ENCODE results near the gene MLLT10. TPM values are rescaled to one million over a fixed set of nuclear protein-coding genes. Genes with fewer than 3 reads are reported as not detected.

The MLLT10 gene
- total RNA-seq, 1 donor from 2014 or later, result 50.6 TPM

DNA sequence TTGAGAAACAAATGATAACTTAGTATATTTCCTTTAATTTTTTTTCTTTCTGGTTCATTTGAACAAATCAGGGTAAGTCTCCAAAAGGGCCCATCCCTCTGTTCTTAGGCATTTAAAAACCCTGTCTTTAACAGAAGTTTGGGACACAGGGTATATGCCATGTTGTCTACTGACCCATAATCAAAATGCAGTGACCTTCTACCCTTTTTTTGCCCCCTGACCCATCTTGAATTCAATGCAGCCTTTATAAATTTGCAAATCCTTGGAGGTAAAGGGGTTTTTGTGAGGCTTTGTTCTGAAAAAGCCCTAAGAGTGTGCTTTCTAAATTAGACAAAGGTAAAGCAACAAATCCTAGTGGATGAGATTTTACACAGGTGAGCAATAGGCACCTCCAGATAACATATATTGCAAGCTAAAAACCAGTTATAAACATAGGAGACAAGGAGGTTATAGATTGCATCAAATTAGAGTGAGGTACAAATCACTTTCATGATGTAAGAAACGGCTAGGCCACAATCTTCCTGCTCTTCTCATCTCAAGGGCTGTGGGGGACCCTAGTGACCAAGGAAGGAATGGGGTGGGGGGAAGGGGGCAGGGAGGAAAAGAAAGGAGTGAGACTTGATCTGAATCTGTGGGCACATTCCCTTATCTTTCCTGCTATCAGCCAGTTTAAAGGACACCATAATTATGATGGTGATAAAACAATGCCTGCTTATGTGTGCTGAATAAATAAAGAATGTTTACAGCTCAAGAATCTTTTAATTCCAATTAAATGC lies 11.2 kb upstream of the MLLT10 start:
- Mint-ChIP-seq H3K27me3 (ENCODE audit: unreplicated experiment) (peaks cover 17% of the 10 kb centered on the region), H3K4me1 (ENCODE audit: unreplicated experiment) (peaks cover 65% of the 10 kb centered on the region), H3K4me3 (ENCODE audit: unreplicated experiment) (peak overlapping the region; percentile 81), H3K9me3 (ENCODE audit: unreplicated experiment) (no peaks in the 10 kb centered on the region), H3K36me3 (ENCODE audit: low read depth, unreplicated experiment) (peaks cover 18% of the 10 kb centered on the region), H3K27ac (ENCODE audit: unreplicated experiment) (peak overlapping the region; percentile 72)
- TF ChIP-seq, protein P1, sequence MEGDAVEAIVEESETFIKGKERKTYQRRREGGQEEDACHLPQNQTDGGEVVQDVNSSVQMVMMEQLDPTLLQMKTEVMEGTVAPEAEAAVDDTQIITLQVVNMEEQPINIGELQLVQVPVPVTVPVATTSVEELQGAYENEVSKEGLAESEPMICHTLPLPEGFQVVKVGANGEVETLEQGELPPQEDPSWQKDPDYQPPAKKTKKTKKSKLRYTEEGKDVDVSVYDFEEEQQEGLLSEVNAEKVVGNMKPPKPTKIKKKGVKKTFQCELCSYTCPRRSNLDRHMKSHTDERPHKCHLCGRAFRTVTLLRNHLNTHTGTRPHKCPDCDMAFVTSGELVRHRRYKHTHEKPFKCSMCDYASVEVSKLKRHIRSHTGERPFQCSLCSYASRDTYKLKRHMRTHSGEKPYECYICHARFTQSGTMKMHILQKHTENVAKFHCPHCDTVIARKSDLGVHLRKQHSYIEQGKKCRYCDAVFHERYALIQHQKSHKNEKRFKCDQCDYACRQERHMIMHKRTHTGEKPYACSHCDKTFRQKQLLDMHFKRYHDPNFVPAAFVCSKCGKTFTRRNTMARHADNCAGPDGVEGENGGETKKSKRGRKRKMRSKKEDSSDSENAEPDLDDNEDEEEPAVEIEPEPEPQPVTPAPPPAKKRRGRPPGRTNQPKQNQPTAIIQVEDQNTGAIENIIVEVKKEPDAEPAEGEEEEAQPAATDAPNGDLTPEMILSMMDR (IDR thresholded peaks at IDR 0.05; ENCODE audit: unreplicated experiment), result no peak
- no peak for DNase-seq (ENCODE audit: low spot score)

DNA sequence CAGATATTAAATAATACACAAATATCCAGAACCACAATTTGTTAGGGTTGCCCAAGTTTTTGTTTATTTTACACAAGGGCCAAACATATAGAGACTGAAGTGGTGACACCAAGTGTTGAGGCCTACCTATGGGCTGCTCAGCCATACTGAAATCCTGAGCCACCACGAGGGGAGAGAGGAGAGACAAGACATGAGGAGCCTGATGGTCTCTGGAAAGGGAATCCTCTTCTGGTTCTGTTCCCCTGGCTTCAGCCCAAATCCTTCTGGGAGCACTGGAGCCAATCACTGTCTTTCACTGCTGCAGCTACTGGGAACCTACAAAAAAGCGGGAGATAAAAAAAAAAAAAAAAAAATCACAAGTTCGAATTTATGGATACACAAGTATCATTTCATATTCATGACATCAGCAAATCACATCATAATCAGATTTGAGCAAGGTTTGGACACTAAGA lies 10.4 kb upstream of the MLLT10 start:
- Mint-ChIP-seq H3K4me3 (ENCODE audit: unreplicated experiment) (peak overlapping the region; percentile 81), H3K4me1 (ENCODE audit: unreplicated experiment) (peaks cover 65% of the 10 kb centered on the region), H3K9me3 (ENCODE audit: unreplicated experiment) (no peaks in the 10 kb centered on the region), H3K36me3 (ENCODE audit: low read depth, unreplicated experiment) (peaks cover 12% of the 10 kb centered on the region), H3K27ac (ENCODE audit: unreplicated experiment) (peak overlapping the region; percentile 72), H3K27me3 (ENCODE audit: unreplicated experiment) (peaks cover 13% of the 10 kb centered on the region)
- DNase-seq (ENCODE audit: low spot score), result no peak
- TF ChIP-seq, protein P1 (IDR thresholded peaks at IDR 0.05; ENCODE audit: unreplicated experiment), result no peak

DNA sequence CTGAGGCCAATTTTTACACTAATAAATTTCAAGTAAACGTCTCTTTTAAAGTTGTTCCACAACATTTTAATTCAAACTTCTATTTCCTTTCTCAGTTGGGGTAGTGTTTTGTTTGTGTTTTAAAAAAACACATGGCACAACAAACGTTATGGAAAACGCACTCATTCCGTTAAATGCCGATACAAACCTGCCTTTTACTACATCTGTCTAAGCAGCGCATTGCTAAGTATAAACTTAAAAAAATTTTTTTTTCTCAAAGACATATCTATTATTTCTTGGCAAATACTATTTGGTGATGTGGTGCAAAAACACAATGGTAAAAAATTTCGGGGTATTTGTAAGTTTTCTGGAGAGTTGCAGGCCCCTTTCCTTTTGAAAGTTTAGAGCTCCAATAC lies 9.9 kb upstream of the MLLT10 start:
- no peak overlapping the region for H3K4me3 Mint-ChIP-seq (ENCODE audit: unreplicated experiment)
- H3K27ac Mint-ChIP-seq (ENCODE audit: unreplicated experiment), result peak overlapping the region; percentile 92
- peaks cover 15% of the 10 kb centered on the region for H3K27me3 Mint-ChIP-seq (ENCODE audit: unreplicated experiment)

DNA sequence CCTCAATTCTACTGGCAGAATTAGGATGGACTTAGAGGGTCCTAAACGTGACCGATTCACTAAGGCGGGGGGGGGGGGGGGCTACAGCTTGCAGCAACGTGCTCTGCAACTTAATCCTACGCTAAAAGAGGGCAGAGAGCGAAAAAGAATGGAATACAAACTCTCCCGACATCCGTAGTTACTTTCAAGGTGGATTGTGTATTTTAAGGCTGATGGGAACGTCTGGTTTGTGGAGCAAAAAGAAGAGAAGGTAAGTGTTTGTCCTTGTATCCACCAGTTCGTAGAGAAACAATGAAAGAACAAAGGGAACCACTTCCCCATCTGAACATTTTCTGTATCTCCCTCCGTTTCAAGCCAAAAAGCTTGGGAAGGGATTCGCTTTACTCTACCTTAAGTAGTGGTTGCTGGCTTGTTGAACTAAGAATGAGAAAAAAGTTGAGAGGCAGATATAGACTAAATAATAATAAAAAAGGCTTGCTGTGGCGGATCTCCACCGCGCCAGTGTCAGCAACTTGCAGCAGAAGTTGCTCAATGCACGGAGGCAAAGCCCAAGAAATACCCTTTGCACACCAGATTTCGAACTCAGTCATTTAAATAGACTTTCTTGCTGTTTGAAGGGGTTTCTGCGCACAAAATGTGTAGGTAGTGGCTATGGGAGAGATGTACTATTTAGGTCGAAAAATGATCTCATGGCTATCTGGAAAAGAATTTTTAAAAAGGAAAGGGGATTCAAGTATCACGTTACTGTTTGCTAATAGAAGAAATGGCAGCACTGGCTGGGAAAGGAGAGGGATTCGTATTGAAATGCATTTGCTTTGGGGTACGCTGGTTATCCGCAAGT lies 9.3 kb upstream of the MLLT10 start:
- Mint-ChIP-seq H3K4me3 (ENCODE audit: unreplicated experiment) (peak overlapping the region; percentile 92), H3K27me3 (ENCODE audit: unreplicated experiment) (peaks cover 15% of the 10 kb centered on the region), H3K4me1 (ENCODE audit: unreplicated experiment) (peaks cover 63% of the 10 kb centered on the region), H3K27ac (ENCODE audit: unreplicated experiment) (peak overlapping the region; percentile 92), H3K36me3 (ENCODE audit: low read depth, unreplicated experiment) (peaks cover 12% of the 10 kb centered on the region), H3K9me3 (ENCODE audit: unreplicated experiment) (no peaks in the 10 kb centered on the region)
- TF ChIP-seq, protein P1 (IDR thresholded peaks at IDR 0.05; ENCODE audit: unreplicated experiment), result no peak
- peak; percentile 23 for DNase-seq (ENCODE audit: low spot score)

More for the DNA sequence above, 9.9 kb upstream of the MLLT10 start:
- no peak for DNase-seq (ENCODE audit: low spot score)
- Mint-ChIP-seq H3K36me3 (ENCODE audit: low read depth, unreplicated experiment) (peaks cover 12% of the 10 kb centered on the region), H3K4me1 (ENCODE audit: unreplicated experiment) (peaks cover 65% of the 10 kb centered on the region), H3K9me3 (ENCODE audit: unreplicated experiment) (no peaks in the 10 kb centered on the region)
- TF ChIP-seq, protein P1 (IDR thresholded peaks at IDR 0.05; ENCODE audit: unreplicated experiment), result no peak
